NCI-H146 treated with DMSO at 0.1 percent for 48 hours (cell line): ENCODE results near the gene BPGM.
"Not testable (repeated sequence)": the region's sequence is repeated elsewhere in the genome, so short reads cannot be mapped to it uniquely, and the experiment has no call there.

ENCODE experiments used
- DNase-seq: peaks from one replicate; lab custom pipeline; 2025; ENCODE audit not compliant: unreplicated experiment; lab: John Stamatoyannopoulos, UW

Gene BPGM

DNA sequence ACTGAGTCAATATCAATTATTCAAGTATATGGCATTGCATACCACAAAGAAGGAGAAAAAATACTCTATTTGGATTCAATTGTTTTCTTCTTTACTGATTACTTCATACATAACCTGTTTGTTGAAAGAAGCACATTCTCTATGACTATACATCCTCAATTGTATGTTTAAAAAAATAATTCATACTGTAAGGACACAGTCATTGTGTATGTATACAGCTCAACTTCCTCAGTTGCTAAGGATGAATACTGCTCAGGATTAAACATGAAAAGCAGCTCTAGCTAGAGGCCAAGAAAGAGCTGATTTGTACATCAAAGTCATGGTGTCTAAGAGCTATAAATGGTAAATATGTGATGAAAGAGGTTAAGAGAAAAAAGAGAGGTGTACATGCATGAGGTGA lies 15.8 kb upstream of the BPGM start:
- DNase-seq = no peak

DNA sequence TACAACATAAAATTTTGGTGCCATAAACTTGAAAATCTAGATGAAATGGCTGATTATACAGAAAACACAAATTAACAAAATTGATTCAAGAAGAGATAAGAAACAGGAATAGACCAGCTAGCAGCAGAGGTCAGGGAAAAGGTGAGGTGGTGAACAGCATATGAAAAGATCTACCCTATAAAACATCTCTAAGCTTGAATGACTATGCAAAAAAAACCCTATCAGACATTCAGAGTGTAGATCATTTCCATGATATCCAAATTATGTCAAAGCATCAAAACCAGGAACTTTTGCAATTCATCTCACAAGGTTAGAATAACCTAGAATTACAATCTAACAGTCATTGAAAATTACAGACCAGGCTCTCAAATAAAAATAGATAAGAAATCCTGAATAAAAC lies 14.6 kb upstream of the BPGM start:
- DNase-seq = no peak

DNA sequence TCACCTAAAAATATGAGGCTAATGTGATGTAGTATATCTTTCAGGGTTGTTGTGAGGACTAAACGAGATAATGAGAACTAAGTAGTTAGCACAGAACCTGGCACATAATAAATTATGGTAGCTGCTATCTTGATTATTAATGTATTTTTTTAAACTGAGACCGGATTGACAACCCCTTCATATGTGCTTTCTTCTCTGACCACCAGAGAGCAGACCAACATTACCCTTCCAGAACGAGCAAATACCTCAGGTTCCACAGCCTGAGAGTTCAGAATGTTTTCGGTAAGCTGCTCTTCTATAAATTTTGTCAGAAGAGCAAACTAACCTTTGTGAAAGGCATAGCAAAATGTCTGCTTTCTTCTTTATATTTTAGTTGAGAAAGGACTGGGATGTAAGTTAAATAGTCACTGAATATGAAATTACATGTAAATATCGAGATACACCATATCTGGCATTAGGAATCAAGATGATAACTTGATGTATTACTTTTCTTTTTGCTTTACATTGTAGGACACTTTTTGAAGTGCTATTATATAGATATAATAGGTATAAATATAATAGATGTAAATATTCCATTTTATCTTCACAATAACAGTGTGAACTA lies 13.6 kb upstream of the BPGM start:
- DNase-seq = no peak

GRCh38 chr7:134636008-134636449 lies 10.6 kb upstream of the BPGM start:
- no peak for DNase-seq

GRCh38 chr7:134637441-134637840 lies 9.2 kb upstream of the BPGM start:
- no peak for DNase-seq

DNA sequence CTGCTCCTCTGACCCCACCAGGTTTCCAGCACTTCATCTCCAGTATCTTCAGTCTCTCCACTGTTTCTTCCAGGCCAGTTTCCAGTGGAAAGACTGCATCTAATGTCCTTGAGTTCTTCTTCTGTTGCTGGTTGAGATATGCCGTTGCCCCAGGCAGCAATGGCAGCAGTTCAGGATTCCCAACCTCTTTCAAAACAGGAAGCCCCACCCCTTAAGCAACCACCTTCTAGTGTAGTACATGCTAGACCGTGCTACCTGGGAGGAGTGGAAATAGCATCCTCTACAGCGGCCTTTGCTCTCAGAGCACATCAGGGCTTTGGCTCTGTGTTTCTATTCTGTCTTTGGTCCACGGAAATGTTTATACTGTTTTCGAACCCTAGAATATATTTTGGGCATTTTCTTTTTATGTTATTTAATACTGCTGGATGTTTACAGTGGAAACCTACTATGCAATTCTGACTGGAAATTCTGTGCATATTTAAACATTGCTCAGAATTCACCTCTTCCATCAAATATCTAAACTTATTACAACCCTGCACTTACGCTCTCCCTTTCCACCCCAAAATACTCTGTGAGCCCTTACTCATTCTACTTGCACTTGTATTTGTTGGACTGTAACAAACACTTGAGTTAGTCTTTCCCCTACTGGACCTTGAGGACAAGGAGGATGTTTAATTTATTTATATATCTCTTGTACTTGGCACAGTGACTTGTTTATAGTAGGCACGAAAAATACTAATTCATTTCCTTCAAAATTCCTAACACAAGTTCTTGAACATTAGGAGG lies 8.5 kb upstream of the BPGM start:
- DNase-seq = no peak

GRCh38 chr7:134639061-134639460 lies 7.6 kb upstream of the BPGM start:
- DNase-seq = no peak

- no peak for DNase-seq
These were observed 6.9 kb upstream of the BPGM start for GRCh38 chr7:134639683-134640279.

DNA sequence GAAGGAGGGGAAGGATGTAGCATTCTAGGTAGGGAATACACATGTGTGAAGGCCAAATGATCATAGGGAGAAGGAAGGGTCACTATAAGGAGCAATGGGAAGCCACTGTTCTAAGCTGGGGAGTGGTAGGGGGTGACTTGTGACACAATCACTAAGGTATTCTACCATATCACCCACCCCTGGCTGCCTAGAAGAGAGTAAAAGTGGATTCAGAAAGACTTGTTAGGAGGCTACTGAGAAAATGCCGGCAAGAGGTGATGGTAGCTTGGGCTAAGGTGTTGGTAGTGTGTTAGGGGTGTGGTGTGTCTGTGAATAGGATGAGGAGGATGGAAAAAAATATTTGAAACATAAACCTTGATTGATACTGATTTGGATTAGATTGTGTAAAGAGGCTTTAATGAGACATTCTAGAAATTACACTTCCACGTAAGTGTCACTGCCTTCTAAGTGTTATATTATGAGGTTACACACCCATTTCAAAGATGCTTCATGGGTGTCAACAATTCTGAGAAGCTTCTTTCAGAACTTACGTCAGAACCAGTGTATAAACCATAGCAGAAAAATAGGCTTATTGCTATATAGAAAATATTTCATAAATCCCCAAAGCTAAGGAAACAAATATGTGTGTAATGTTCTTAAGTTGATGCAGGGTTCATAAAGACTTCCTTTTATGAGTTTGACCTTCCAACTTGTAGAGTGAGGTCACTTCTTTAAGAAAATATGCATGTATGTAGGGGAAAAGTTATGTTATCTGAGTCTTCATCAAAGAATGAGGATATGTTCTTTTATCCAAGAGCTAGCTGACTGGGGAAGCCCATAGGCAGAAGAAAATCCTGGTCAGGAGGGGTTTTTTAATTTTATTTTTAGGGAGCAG lies 5.6 kb upstream of the BPGM start:
- no peak for DNase-seq

DNA sequence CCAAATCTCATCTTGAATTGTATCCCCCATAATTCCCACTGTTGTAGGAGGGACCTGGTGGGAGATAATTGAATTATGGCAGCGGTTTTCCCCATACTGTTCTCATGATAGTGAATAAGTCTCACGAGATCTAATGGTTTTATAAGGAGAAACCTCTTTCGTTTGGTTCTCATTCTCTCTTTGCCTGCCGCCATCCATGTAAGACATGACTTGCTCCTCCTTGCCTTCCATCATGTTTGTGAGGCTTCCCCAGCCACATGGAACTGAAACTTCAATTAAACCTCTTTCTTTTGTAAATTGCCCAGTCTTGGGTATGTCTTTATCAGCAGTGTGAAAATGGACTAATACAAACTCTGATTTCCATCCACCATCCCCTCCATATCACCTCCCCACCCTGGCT lies 4.7 kb upstream of the BPGM start:
- DNase-seq = not testable (repeated sequence)

- no peak for DNase-seq
These were observed 3.5 kb upstream of the BPGM start for GRCh38 chr7:134643131-134643530.

GRCh38 chr7:134645478-134645877 lies 1.2 kb upstream of the BPGM start:
- DNase-seq = no peak

DNA sequence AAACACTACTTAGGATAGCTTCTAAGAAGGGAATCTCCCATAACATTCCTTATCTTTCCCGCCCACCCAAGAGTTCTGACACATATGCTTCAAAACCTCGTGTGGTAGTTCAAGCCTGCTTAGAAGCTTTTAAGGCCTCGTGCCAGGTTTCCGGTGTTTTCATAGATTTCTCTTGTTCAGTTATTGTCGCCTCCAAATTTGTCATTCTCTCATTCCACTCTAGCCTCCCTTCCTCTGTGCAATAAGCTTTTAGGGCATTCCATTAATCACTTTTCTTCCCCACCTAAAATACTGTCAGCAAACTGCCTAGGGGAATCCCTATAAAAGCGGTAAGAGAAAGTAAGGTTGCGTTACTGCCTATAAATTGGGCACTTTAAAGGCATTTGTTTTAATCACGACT lies 718 bp upstream of the BPGM start:
- no peak for DNase-seq

DNA sequence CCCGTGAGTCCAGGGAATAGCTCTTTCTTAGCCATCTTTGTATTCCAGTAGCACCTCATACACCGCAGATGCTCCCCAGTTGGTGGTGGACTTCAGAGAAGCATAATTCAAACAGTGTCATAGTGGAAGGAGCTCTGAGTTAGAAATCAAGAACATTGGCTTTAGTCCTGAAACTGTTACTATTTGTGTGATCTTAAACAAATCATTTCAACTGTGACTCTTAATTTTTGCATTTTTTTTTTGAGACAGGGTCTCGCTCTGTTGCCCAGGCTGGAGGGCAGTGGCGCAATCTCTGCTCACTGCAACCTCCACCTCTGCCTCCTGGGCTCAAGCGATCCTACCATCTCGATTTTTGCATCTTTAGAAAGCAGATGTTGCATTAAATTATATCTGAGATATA lies 1.8 kb downstream of the BPGM start:
- DNase-seq = no peak

DNA sequence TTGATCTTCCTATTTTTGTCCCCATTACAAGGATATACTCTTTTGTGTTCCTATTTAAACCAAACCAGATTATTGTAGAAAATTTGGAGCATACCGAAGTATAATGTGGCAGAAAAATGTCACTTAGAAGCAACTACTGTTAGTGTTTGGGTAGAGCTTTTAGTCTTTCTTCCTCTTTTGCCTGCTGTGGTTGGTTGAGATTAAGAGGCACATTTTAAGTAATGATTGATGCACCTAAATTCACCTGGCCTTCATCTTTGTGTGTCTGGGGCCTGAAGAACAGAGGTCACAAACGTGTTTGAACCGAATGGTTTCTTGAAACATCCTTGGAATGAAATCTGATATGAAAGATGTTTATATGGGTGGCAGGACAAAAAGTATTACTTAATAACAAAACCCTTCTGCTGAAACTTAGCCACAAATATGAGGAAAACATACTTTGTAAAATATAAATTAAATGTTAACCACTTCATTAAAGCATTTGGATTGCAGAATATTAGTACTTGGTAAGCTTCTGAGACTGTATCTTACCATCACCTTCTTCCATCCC lies 2.6 kb downstream of the BPGM start:
- DNase-seq = no peak

DNA sequence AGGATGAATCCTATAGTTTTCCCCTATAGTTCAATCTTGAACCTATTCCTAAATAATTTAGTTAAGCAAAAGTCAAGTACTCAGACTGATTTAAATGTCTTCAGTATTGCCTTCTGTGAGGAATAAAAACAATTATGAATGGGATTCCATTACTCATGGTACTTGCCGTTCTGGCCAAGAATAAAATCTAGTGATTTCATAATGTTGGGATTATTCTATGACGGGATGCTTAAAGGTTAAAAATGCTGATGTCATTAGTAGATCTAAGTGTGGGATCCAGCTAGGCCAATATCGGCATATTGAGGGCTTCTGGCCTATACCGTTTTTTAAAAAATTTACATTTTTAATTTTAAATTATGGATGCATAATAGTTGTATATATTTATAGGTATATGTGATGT lies 5.3 kb downstream of the BPGM start:
- no peak for DNase-seq

GRCh38 chr7:134654104-134654775 lies 7.6 kb downstream of the BPGM start:
- DNase-seq = no peak

GRCh38 chr7:134657526-134657925 lies 10.9 kb downstream of the BPGM start:
- no peak for DNase-seq

DNA sequence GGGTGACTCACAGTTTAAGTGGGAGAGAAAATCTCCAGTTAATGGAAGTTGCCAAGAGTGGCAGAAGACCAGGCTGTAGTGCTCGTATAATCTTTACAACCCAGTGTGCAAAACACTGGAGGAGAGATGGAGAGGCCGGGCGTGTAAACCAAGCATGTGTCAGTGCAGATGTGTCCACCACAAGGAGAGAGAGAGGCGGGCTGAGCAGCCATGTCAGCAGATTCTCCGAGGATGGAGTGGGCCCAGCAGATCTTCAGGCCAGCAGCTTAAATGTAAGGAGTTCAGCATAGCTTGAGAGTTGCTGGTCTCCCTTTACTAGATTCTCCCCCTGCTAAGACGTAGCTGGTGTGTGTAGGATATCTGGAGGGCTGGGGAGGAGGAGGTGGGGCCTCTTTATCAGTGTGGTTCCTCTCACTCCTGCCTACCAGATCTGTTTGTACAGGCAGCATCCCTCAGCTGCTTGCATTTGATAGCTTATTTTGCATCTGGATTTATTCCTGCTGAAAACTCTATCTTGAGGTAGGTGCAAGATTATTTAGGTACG lies 13.7 kb downstream of the BPGM start:
- no peak for DNase-seq

DNA sequence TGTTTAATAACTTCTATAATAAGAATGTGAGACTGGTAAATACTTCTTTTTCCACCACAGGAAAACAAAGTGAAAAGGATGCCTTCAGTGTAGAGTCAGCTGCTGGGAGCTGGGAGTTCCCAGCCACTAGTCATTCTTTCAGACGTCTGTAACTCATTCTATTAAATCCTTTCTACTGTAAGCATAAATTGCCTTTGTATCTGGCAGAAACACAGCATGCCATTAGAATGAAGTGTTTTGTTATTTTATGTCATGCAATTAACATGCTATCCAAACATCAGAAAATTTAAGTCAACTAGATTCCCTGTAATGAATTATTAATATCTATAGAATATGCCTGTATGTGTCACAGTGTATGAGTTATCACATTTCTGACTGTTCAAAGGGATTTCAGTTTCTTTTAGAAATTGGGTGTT lies 14.3 kb downstream of the BPGM start:
- no peak for DNase-seq
